AG09319 (cell line): ENCODE results near the gene ADAP1.

ENCODE experiments used
- DNase-seq: peaks from one replicate; pipeline ENCODE4 v3.0.0-alpha.2; 2010; ENCODE audit warnings: low read depth; ENCODE audit errors: extremely low read depth
- CTCF ChIP-seq: IDR thresholded peaks from 2 replicates; pipeline ENCODE4 v1.5.1; 2011; ENCODE audit warnings: low read depth, mild to moderate bottlenecking, inconsistent platforms, low read length, moderate library complexity

The ADAP1 gene

GRCh38 chr7:853366-854117 is 100.9 kb downstream of the ADAP1 start:
- TF ChIP-seq CTCF: no peak

GRCh38 chr7:851204-851603 is 103.3 kb downstream of the ADAP1 start:
- DNase-seq: no peak
- TF ChIP-seq CTCF: no peak

More at GRCh38 chr7:853366-854117, 100.9 kb downstream of the ADAP1 start:
- DNase-seq: no peak

GRCh38 chr7:849781-850180 is 104.7 kb downstream of the ADAP1 start:
- no peak for DNase-seq
- no peak for TF ChIP-seq CTCF

GRCh38 chr7:849145-849544 is 105.3 kb downstream of the ADAP1 start:
- TF ChIP-seq CTCF: no peak
- DNase-seq: no peak
